T-helper 9 cell (primary cell): ENCODE results near the gene TFPT.
"Not testable (repeated sequence)": the region's sequence is repeated elsewhere in the genome, so short reads cannot be mapped to it uniquely, and the experiment has no call there.

Source experiments
- DNase-seq: peaks from one replicate; pipeline ENCODE4 v3.0.0-alpha.2; 2020

The TFPT gene

GRCh38 chr19:54114340-54115108 lies 933 bp downstream of the TFPT start:
- DNase-seq = peak; percentile 40

- DNase-seq = no peak
Measured at GRCh38 chr19:54109651-54110050, 5.8 kb downstream of the TFPT start.

GRCh38 chr19:54108496-54108895 lies 7.0 kb downstream of the TFPT start:
- DNase-seq = no peak

- no peak for DNase-seq
Measured at GRCh38 chr19:54107876-54108490, 7.5 kb downstream of the TFPT start.

- no peak for DNase-seq
Measured at GRCh38 chr19:54106716-54107115, 8.7 kb downstream of the TFPT start.

- DNase-seq = no peak
Measured at GRCh38 chr19:54105796-54106195, 9.7 kb downstream of the TFPT start.

GRCh38 chr19:54104998-54105715 lies 10.3 kb downstream of the TFPT start:
- no peak for DNase-seq

- DNase-seq = peak; percentile 93
Measured at GRCh38 chr19:54102421-54103169, 12.9 kb downstream of the TFPT start, which contains the start of gene NDUFA3. NDUFA3 (plus strand) TSS chr19:54102855; CDS start chr19:54102879, 24 bp downstream.

- no peak for DNase-seq
Measured at GRCh38 chr19:54100561-54100960, 14.9 kb downstream of the TFPT start, which contains the start of gene OSCAR. OSCAR (minus strand) TSS chr19:54100803; CDS start chr19:54100792, 11 bp downstream.

- DNase-seq = not testable (repeated sequence)
Measured at GRCh38 chr19:54099903-54100255, 15.6 kb downstream of the TFPT start.

- no peak for DNase-seq
Measured at GRCh38 chr19:54099190-54099902, 16.1 kb downstream of the TFPT start.

GRCh38 chr19:54096617-54097106 lies 18.8 kb downstream of the TFPT start:
- no peak for DNase-seq

GRCh38 chr19:54095859-54096616 lies 19.4 kb downstream of the TFPT start:
- peak; percentile 27 for DNase-seq

- DNase-seq = no peak
Measured at GRCh38 chr19:54095136-54095858, 20.2 kb downstream of the TFPT start.

- DNase-seq = no peak
Measured at GRCh38 chr19:54094426-54095000, 20.9 kb downstream of the TFPT start.

GRCh38 chr19:54084410-54084809 lies 31.0 kb downstream of the TFPT start:
- DNase-seq = no peak

GRCh38 chr19:54081032-54081431 lies 34.4 kb downstream of the TFPT start, which contains the start of gene TARM1:
TARM1 (minus strand) TSS chr19:54081365; CDS start chr19:54081340, 25 bp downstream.
- no peak for DNase-seq

- DNase-seq = no peak
Measured at GRCh38 chr19:54077334-54077733, 38.1 kb downstream of the TFPT start.

- DNase-seq = no peak
Measured at GRCh38 chr19:54074851-54075250, 40.6 kb downstream of the TFPT start.

GRCh38 chr19:54073829-54074228 lies 41.6 kb downstream of the TFPT start:
- no peak for DNase-seq
